ENCODE results near the gene MED27.

MED27 gene

GRCh38 chr9:131892902-131893500 is 186.7 kb downstream of the MED27 start:
- Histone ChIP-seq H4K8ac (ENCODE audit: low read depth, low read length) (no peak overlapping the region), H3K9me3 (ENCODE audit: insufficient read depth, low read depth, low read length) (no peaks in the 10 kb centered on the region), H3K36me3 (ENCODE audit: control insufficient read depth in 1 of 2, insufficient read depth in 2 of 2, low read length in 2 of 2) (peaks cover 2 to 3% of the 10 kb centered on the region in 2 experiments), H3K4me1 (ENCODE audit: control insufficient read depth in 1 of 2, insufficient read depth in 2 of 2, low read length in 2 of 2) (no peaks in the 10 kb centered on the region), H2AFZ (ENCODE audit: insufficient read depth, low read length, poor library complexity) (no peak overlapping the region), H3K79me1 (ENCODE audit: low read length) (no peaks in the 10 kb centered on the region), H2BK12ac (ENCODE audit: low read length) (no peak overlapping the region), H3K9ac (ENCODE audit: low read length) (no peak overlapping the region), H3K14ac (ENCODE audit: low read length) (no peak overlapping the region), H3K18ac (ENCODE audit: low read length) (no peak overlapping the region), H3K27ac (ENCODE audit: low read depth, low read length) (no peak overlapping the region), H3K4me2 (ENCODE audit: low read length) (no peak overlapping the region), H3K4me3 (ENCODE audit: low read depth, low read length) (no peak overlapping the region), H2AK5ac (ENCODE audit: low read length) (no peak overlapping the region), H3K27me3 (ENCODE audit: insufficient read depth, low read length) (no peaks in the 10 kb centered on the region), H3K23ac (ENCODE audit: low read length) (no peak overlapping the region), H3K4ac (ENCODE audit: low read depth, low read length) (no peak overlapping the region), H2BK5ac (ENCODE audit: low read depth, low read length, poor library complexity) (no peak overlapping the region), H4K12ac (ENCODE audit: low read depth, low read length) (no peak overlapping the region), H2BK120ac (ENCODE audit: insufficient read depth, low read length, poor library complexity) (no peak overlapping the region), H3K79me2 (ENCODE audit: control insufficient read depth, insufficient read depth, low read length, poor library complexity) (no peaks in the 10 kb centered on the region), H4K91ac (ENCODE audit: low read depth, low read length) (no peak overlapping the region)
- WGBS (ENCODE audit: extremely low coverage, insufficient coverage, insufficient read length): no CpG with 5 or more reads among the region's 9 CpGs
- no peak for DNase-seq

- H3K27ac ChIP-seq (ENCODE audit: low read depth, low read length): no peak overlapping the region
- H3K9me3 ChIP-seq (ENCODE audit: insufficient read depth, low read depth, low read length): no peaks in the 10 kb centered on the region
- H3K23ac ChIP-seq (ENCODE audit: low read length): no peak overlapping the region
- no peaks in the 10 kb centered on the region for H3K4me1 ChIP-seq (ENCODE audit: control insufficient read depth in 1 of 2, insufficient read depth in 2 of 2, low read length in 2 of 2)
- no peak overlapping the region for H4K12ac ChIP-seq (ENCODE audit: low read depth, low read length)
- H3K27me3 ChIP-seq (ENCODE audit: insufficient read depth, low read length): no peaks in the 10 kb centered on the region
- no peak overlapping the region for H2BK5ac ChIP-seq (ENCODE audit: low read depth, low read length, poor library complexity)
- no peak overlapping the region for H4K91ac ChIP-seq (ENCODE audit: low read depth, low read length)
- H4K8ac ChIP-seq (ENCODE audit: low read depth, low read length): no peak overlapping the region
- no peak overlapping the region for H3K18ac ChIP-seq (ENCODE audit: low read length)
- no peak overlapping the region for H3K4ac ChIP-seq (ENCODE audit: low read depth, low read length)
- no peak overlapping the region for H3K9ac ChIP-seq (ENCODE audit: low read length)
- WGBS (ENCODE audit: extremely low coverage, insufficient coverage, insufficient read length): no CpG with 5 or more reads among the region's 5 CpGs
- DNase-seq: no peak
- H3K79me1 ChIP-seq (ENCODE audit: low read length): no peaks in the 10 kb centered on the region
- H2BK120ac ChIP-seq (ENCODE audit: insufficient read depth, low read length, poor library complexity): no peak overlapping the region
- H2AFZ ChIP-seq (ENCODE audit: insufficient read depth, low read length, poor library complexity): no peak overlapping the region
- peaks cover 2 to 3% of the 10 kb centered on the region in 2 experiments for H3K36me3 ChIP-seq (ENCODE audit: control insufficient read depth in 1 of 2, insufficient read depth in 2 of 2, low read length in 2 of 2)
- H3K4me2 ChIP-seq (ENCODE audit: low read length): no peak overlapping the region
- no peak overlapping the region for H2BK12ac ChIP-seq (ENCODE audit: low read length)
- H3K4me3 ChIP-seq (ENCODE audit: low read depth, low read length): no peak overlapping the region
- no peak overlapping the region for H2AK5ac ChIP-seq (ENCODE audit: low read length)
- no peaks in the 10 kb centered on the region for H3K79me2 ChIP-seq (ENCODE audit: control insufficient read depth, insufficient read depth, low read length, poor library complexity)
- no peak overlapping the region for H3K14ac ChIP-seq (ENCODE audit: low read length)
Measured at GRCh38 chr9:131892162-131892707, 187.4 kb downstream of the MED27 start.

GRCh38 chr9:131891598-131891997 is 188.1 kb downstream of the MED27 start:
- WGBS (ENCODE audit: extremely low coverage, insufficient coverage, insufficient read length): no CpG with 5 or more reads among the region's 8 CpGs
- Histone ChIP-seq H4K8ac (ENCODE audit: low read depth, low read length) (no peak overlapping the region), H2BK120ac (ENCODE audit: insufficient read depth, low read length, poor library complexity) (no peak overlapping the region), H3K4me1 (ENCODE audit: control insufficient read depth in 1 of 2, insufficient read depth in 2 of 2, low read length in 2 of 2) (no peaks in the 10 kb centered on the region), H3K4me2 (ENCODE audit: low read length) (no peak overlapping the region), H2AFZ (ENCODE audit: insufficient read depth, low read length, poor library complexity) (no peak overlapping the region), H2AK5ac (ENCODE audit: low read length) (no peak overlapping the region), H3K14ac (ENCODE audit: low read length) (no peak overlapping the region), H3K27ac (ENCODE audit: low read depth, low read length) (no peak overlapping the region), H3K9ac (ENCODE audit: low read length) (no peak overlapping the region), H2BK12ac (ENCODE audit: low read length) (no peak overlapping the region), H2BK5ac (ENCODE audit: low read depth, low read length, poor library complexity) (no peak overlapping the region), H3K18ac (ENCODE audit: low read length) (no peak overlapping the region), H3K4me3 (ENCODE audit: low read depth, low read length) (no peak overlapping the region), H3K79me2 (ENCODE audit: control insufficient read depth, insufficient read depth, low read length, poor library complexity) (no peaks in the 10 kb centered on the region), H3K36me3 (ENCODE audit: control insufficient read depth in 1 of 2, insufficient read depth in 2 of 2, low read length in 2 of 2) (peaks cover 2 to 3% of the 10 kb centered on the region in 2 experiments), H3K23ac (ENCODE audit: low read length) (no peak overlapping the region), H3K9me3 (ENCODE audit: insufficient read depth, low read depth, low read length) (no peaks in the 10 kb centered on the region), H3K79me1 (ENCODE audit: low read length) (no peaks in the 10 kb centered on the region), H4K91ac (ENCODE audit: low read depth, low read length) (no peak overlapping the region), H3K27me3 (ENCODE audit: insufficient read depth, low read length) (no peaks in the 10 kb centered on the region), H3K4ac (ENCODE audit: low read depth, low read length) (no peak overlapping the region), H4K12ac (ENCODE audit: low read depth, low read length) (no peak overlapping the region)
- DNase-seq: no peak

- H3K27ac ChIP-seq (ENCODE audit: low read depth, low read length): no peak overlapping the region
- H2BK5ac ChIP-seq (ENCODE audit: low read depth, low read length, poor library complexity): no peak overlapping the region
- H2BK12ac ChIP-seq (ENCODE audit: low read length): no peak overlapping the region
- no peak overlapping the region for H2AFZ ChIP-seq (ENCODE audit: insufficient read depth, low read length, poor library complexity)
- H4K91ac ChIP-seq (ENCODE audit: low read depth, low read length): no peak overlapping the region
- H2AK5ac ChIP-seq (ENCODE audit: low read length): no peak overlapping the region
- H3K4me1 ChIP-seq (ENCODE audit: control insufficient read depth in 1 of 2, insufficient read depth in 2 of 2, low read length in 2 of 2): no peaks in the 10 kb centered on the region
- no peaks in the 10 kb centered on the region for H3K9me3 ChIP-seq (ENCODE audit: insufficient read depth, low read depth, low read length)
- peaks cover 2 to 3% of the 10 kb centered on the region in 2 experiments for H3K36me3 ChIP-seq (ENCODE audit: control insufficient read depth in 1 of 2, insufficient read depth in 2 of 2, low read length in 2 of 2)
- H3K14ac ChIP-seq (ENCODE audit: low read length): no peak overlapping the region
- no CpG with 5 or more reads among the region's 11 CpGs for WGBS (ENCODE audit: extremely low coverage, insufficient coverage, insufficient read length)
- H3K9ac ChIP-seq (ENCODE audit: low read length): no peak overlapping the region
- no peak overlapping the region for H2BK120ac ChIP-seq (ENCODE audit: insufficient read depth, low read length, poor library complexity)
- H3K79me1 ChIP-seq (ENCODE audit: low read length): no peaks in the 10 kb centered on the region
- H3K79me2 ChIP-seq (ENCODE audit: control insufficient read depth, insufficient read depth, low read length, poor library complexity): no peaks in the 10 kb centered on the region
- no peaks in the 10 kb centered on the region for H3K27me3 ChIP-seq (ENCODE audit: insufficient read depth, low read length)
- no peak overlapping the region for H3K4me2 ChIP-seq (ENCODE audit: low read length)
- H4K12ac ChIP-seq (ENCODE audit: low read depth, low read length): no peak overlapping the region
- no peak overlapping the region for H4K8ac ChIP-seq (ENCODE audit: low read depth, low read length)
- H3K18ac ChIP-seq (ENCODE audit: low read length): no peak overlapping the region
- H3K4me3 ChIP-seq (ENCODE audit: low read depth, low read length): no peak overlapping the region
- no peak overlapping the region for H3K4ac ChIP-seq (ENCODE audit: low read depth, low read length)
- no peak for DNase-seq
- H3K23ac ChIP-seq (ENCODE audit: low read length): no peak overlapping the region
Measured at GRCh38 chr9:131889437-131890251, 190.0 kb downstream of the MED27 start.

All from trophoblast cell (in vitro differentiated cells and primary cell).